ENCODE measurements around the gene STEAP1B. TPM values are rescaled to one million over a fixed set of nuclear protein-coding genes. Genes with fewer than 3 reads are reported as not detected.
"Not testable (repeated sequence)": the region's sequence is repeated elsewhere in the genome, so short reads cannot be mapped to it uniquely, and the experiment has no call there.

STEAP1B gene
- total and polyA plus RNA-seq, 5 donors from 2014 or later = not detected

- DNase-seq = no peak
- Mint-ChIP-seq H3K4me1 (no peaks in the 10 kb centered on the region), H3K27ac (no peak overlapping the region), H3K27me3 (peaks cover 4% of the 10 kb centered on the region), H3K36me3 (no peaks in the 10 kb centered on the region), H3K9me3 (peaks cover 0 to 2% (median 0%) of the 10 kb centered on the region in 7 donors), H3K4me3 (no peak overlapping the region)
- H3K9me3 ChIP-seq (ENCODE audit: control insufficient read depth in 2 of 2, low read length in 2 of 2) = no peaks in the 10 kb centered on the region
- H3K36me3 ChIP-seq (ENCODE audit: control insufficient read depth, insufficient read depth, low read length) = no peaks in the 10 kb centered on the region
- no peak for ATAC-seq (ENCODE audit: low read depth in 2 of 2)
- H3K27ac ChIP-seq (ENCODE audit: insufficient read depth, low read length, poor library complexity, severe bottlenecking) = no peak overlapping the region
- H3K27me3 ChIP-seq (ENCODE audit: control insufficient read depth, insufficient read depth, low read length) = no peaks in the 10 kb centered on the region
- no peaks in the 10 kb centered on the region for H3K4me1 ChIP-seq (ENCODE audit: control insufficient read depth, insufficient read depth, low read length, poor library complexity, severe bottlenecking)
- H3K4me3 ChIP-seq (ENCODE audit: low read depth, low read length) = no peak overlapping the region
These were observed 35.7 kb downstream of the STEAP1B start for GRCh38 chr7:22464299-22464698.

- Histone ChIP-seq H3K9me3 (ENCODE audit: control insufficient read depth in 2 of 2, low read length in 2 of 2) (no peaks in the 10 kb centered on the region), H3K4me3 (ENCODE audit: low read depth, low read length) (no peak overlapping the region), H3K27ac (ENCODE audit: insufficient read depth, low read length, poor library complexity, severe bottlenecking) (no peak overlapping the region), H3K36me3 (ENCODE audit: control insufficient read depth, insufficient read depth, low read length) (no peaks in the 10 kb centered on the region), H3K4me1 (ENCODE audit: control insufficient read depth, insufficient read depth, low read length, poor library complexity, severe bottlenecking) (no peaks in the 10 kb centered on the region), H3K27me3 (ENCODE audit: control insufficient read depth, insufficient read depth, low read length) (no peaks in the 10 kb centered on the region)
- Mint-ChIP-seq H3K4me1 (no peaks in the 10 kb centered on the region), H3K27me3 (peaks cover 10% of the 10 kb centered on the region), H3K9me3 (peaks cover 0 to 2% (median 0%) of the 10 kb centered on the region in 7 donors), H3K27ac (no peak overlapping the region), H3K4me3 (no peak overlapping the region), H3K36me3 (no peaks in the 10 kb centered on the region)
- ATAC-seq (ENCODE audit: low read depth in 2 of 2) (no peak), DNase-seq (no peak)
These were observed 39.5 kb downstream of the STEAP1B start for GRCh38 chr7:22460363-22460988.

- no peaks in the 10 kb centered on the region for H3K36me3 Mint-ChIP-seq
- Histone ChIP-seq H3K4me1 (ENCODE audit: control insufficient read depth, insufficient read depth, low read length, poor library complexity, severe bottlenecking) (no peaks in the 10 kb centered on the region), H3K9me3 (ENCODE audit: control insufficient read depth in 2 of 2, low read length in 2 of 2) (no peaks in the 10 kb centered on the region), H3K27me3 (ENCODE audit: control insufficient read depth, insufficient read depth, low read length) (no peaks in the 10 kb centered on the region), H3K27ac (ENCODE audit: insufficient read depth, low read length, poor library complexity, severe bottlenecking) (no peak overlapping the region), H3K36me3 (ENCODE audit: control insufficient read depth, insufficient read depth, low read length) (no peaks in the 10 kb centered on the region), H3K4me3 (ENCODE audit: low read depth, low read length) (no peak overlapping the region)
- H3K9me3 Mint-ChIP-seq = peaks cover 0 to 5% (median 0%) of the 10 kb centered on the region in 7 donors
- no peak for ATAC-seq (ENCODE audit: low read depth in 2 of 2)
- H3K4me3 Mint-ChIP-seq = no peak overlapping the region
- H3K27me3 Mint-ChIP-seq = peaks cover 21% of the 10 kb centered on the region
- no peak for DNase-seq
- H3K4me1 Mint-ChIP-seq = no peaks in the 10 kb centered on the region
- H3K27ac Mint-ChIP-seq = no peak overlapping the region
These were observed 42.5 kb downstream of the STEAP1B start for GRCh38 chr7:22457471-22457870.

- no peaks in the 10 kb centered on the region for H3K4me1 Mint-ChIP-seq
- ATAC-seq (ENCODE audit: low read depth in 2 of 2) (no peak), DNase-seq (no peak)
- Histone ChIP-seq H3K36me3 (ENCODE audit: control insufficient read depth, insufficient read depth, low read length) (no peaks in the 10 kb centered on the region), H3K9me3 (ENCODE audit: control insufficient read depth in 2 of 2, low read length in 2 of 2) (no peaks in the 10 kb centered on the region), H3K27ac (ENCODE audit: insufficient read depth, low read length, poor library complexity, severe bottlenecking) (no peak overlapping the region), H3K4me1 (ENCODE audit: control insufficient read depth, insufficient read depth, low read length, poor library complexity, severe bottlenecking) (peaks cover 3% of the 10 kb centered on the region), H3K4me3 (ENCODE audit: low read depth, low read length) (no peak overlapping the region), H3K27me3 (ENCODE audit: control insufficient read depth, insufficient read depth, low read length) (peaks cover 4% of the 10 kb centered on the region)
- peaks cover 25% of the 10 kb centered on the region for H3K27me3 Mint-ChIP-seq
- H3K9me3 Mint-ChIP-seq = peaks cover 0 to 4% (median 0%) of the 10 kb centered on the region in 7 donors
- H3K4me3 Mint-ChIP-seq = no peak overlapping the region
- no peak overlapping the region for H3K27ac Mint-ChIP-seq
- no peaks in the 10 kb centered on the region for H3K36me3 Mint-ChIP-seq
These were observed 45.5 kb downstream of the STEAP1B start for GRCh38 chr7:22454446-22454845.

- Histone ChIP-seq H3K4me3 (ENCODE audit: low read depth, low read length) (no peak overlapping the region), H3K27me3 (ENCODE audit: control insufficient read depth, insufficient read depth, low read length) (peaks cover 4% of the 10 kb centered on the region), H3K9me3 (ENCODE audit: control insufficient read depth in 2 of 2, low read length in 2 of 2) (no peaks in the 10 kb centered on the region), H3K4me1 (ENCODE audit: control insufficient read depth, insufficient read depth, low read length, poor library complexity, severe bottlenecking) (peaks cover 3% of the 10 kb centered on the region), H3K36me3 (ENCODE audit: control insufficient read depth, insufficient read depth, low read length) (no peaks in the 10 kb centered on the region), H3K27ac (ENCODE audit: insufficient read depth, low read length, poor library complexity, severe bottlenecking) (no peak overlapping the region)
- Mint-ChIP-seq H3K36me3 (no peaks in the 10 kb centered on the region), H3K4me1 (no peaks in the 10 kb centered on the region), H3K27me3 (peaks cover 25% of the 10 kb centered on the region), H3K27ac (no peak overlapping the region), H3K9me3 (peaks cover 0 to 4% (median 0%) of the 10 kb centered on the region in 7 donors), H3K4me3 (no peak overlapping the region)
- ATAC-seq (ENCODE audit: low read depth in 2 of 2) = no peak
- no peak for DNase-seq
These were observed 46.9 kb downstream of the STEAP1B start for GRCh38 chr7:22452960-22453558.

GRCh38 chr7:22452142-22452959 is 47.6 kb downstream of the STEAP1B start:
- no peak overlapping the region for H3K4me3 ChIP-seq (ENCODE audit: low read depth, low read length)
- Mint-ChIP-seq H3K36me3 (no peaks in the 10 kb centered on the region), H3K27ac (peak overlapping the region in 1 of 3 donors; percentile 28), H3K4me1 (no peaks in the 10 kb centered on the region), H3K9me3 (peaks cover 0 to 4% (median 0%) of the 10 kb centered on the region in 7 donors), H3K4me3 (no peak overlapping the region), H3K27me3 (peaks cover 25% of the 10 kb centered on the region)
- H3K4me1 ChIP-seq (ENCODE audit: control insufficient read depth, insufficient read depth, low read length, poor library complexity, severe bottlenecking) = peaks cover 3% of the 10 kb centered on the region
- peak in 1 of 3 donors; percentile 33 for DNase-seq
- no peak overlapping the region for H3K27ac ChIP-seq (ENCODE audit: insufficient read depth, low read length, poor library complexity, severe bottlenecking)
- no peak for ATAC-seq (ENCODE audit: low read depth in 2 of 2)
- H3K9me3 ChIP-seq (ENCODE audit: control insufficient read depth in 2 of 2, low read length in 2 of 2) = no peaks in the 10 kb centered on the region
- no peaks in the 10 kb centered on the region for H3K36me3 ChIP-seq (ENCODE audit: control insufficient read depth, insufficient read depth, low read length)
- H3K27me3 ChIP-seq (ENCODE audit: control insufficient read depth, insufficient read depth, low read length) = peaks cover 4% of the 10 kb centered on the region

- not testable (repeated sequence) for H3K9me3 Mint-ChIP-seq; DNase-seq; ATAC-seq (ENCODE audit: low read depth in 2 of 2); H3K36me3 ChIP-seq (ENCODE audit: control insufficient read depth, insufficient read depth, low read length); H3K4me3 Mint-ChIP-seq; H3K4me3 ChIP-seq (ENCODE audit: low read depth, low read length); H3K36me3 Mint-ChIP-seq; H3K27ac ChIP-seq (ENCODE audit: insufficient read depth, low read length, poor library complexity, severe bottlenecking); H3K27ac Mint-ChIP-seq; H3K27me3 ChIP-seq (ENCODE audit: control insufficient read depth, insufficient read depth, low read length); H3K9me3 ChIP-seq (ENCODE audit: control insufficient read depth in 2 of 2, low read length in 2 of 2); H3K4me1 ChIP-seq (ENCODE audit: control insufficient read depth, insufficient read depth, low read length, poor library complexity, severe bottlenecking); H3K4me1 Mint-ChIP-seq
- H3K27me3 Mint-ChIP-seq = peaks cover 18% of the 10 kb centered on the region
These were observed 50.0 kb downstream of the STEAP1B start for GRCh38 chr7:22450013-22450412.
